Tibial nerve (tissue), 4 donors: ENCODE measurements around the gene NTNG1. TPM values are rescaled to one million over a fixed set of nuclear protein-coding genes. Genes with fewer than 3 reads are reported as not detected.

Experiments used
- DNase-seq, 2 donors: peaks; one replicate each; pipeline ENCODE4 v3.0.0-alpha.2; 2019; ENCODE audit warnings: low spot score in 2 of 2
- H3K27ac ChIP-seq, 4 donors: fragments of 200-600 bp; sonication (generic) in 3 of 4; one replicate each; pipeline ENCODE4 v1.5.1; 2017 to 2019; ENCODE audit warnings: mild to moderate bottlenecking in 1 of 4
- H3K27me3 ChIP-seq, 2 donors: fragments of 200-600 bp; sonication (generic) in 1 of 2; one replicate each; pipeline versions ENCODE4 v1.5.1 to v1.6.0; 2017 to 2019
- H3K36me3 ChIP-seq, 3 donors: fragments of 200-600 bp; sonication (generic); one replicate each; pipeline ENCODE4 v1.5.1; 2018 to 2019
- H3K4me1 ChIP-seq, 4 donors: fragments of 200-600 bp; sonication (generic) in 3 of 4; one replicate each; pipeline ENCODE4 v1.5.1; 2017 to 2019
- H3K4me3 ChIP-seq, 4 donors: fragments of 200-600 bp; sonication (generic) in 3 of 4; one replicate each; pipeline ENCODE4 v1.5.1; 2017 to 2019; ENCODE audit warnings: mild to moderate bottlenecking in 1 of 4, moderate library complexity in 1 of 4
- H3K9me3 ChIP-seq, 4 donors: fragments of 200-600 bp; sonication (generic) in 3 of 4; one replicate each; pipeline ENCODE4 v1.5.1; 2017 to 2019
- EP300 ChIP-seq, 2 donors: sonication (generic); formaldehyde crosslinking; IDR thresholded peaks; one replicate each; pipeline ENCODE4 v1.6.1; 2017; ENCODE audit warnings: antibody characterized with exemption in 2 of 2, mild to moderate bottlenecking in 1 of 2
- POLR2A ChIP-seq, 2 donors: fragments of 450-650 bp; IDR thresholded peaks; one replicate each; pipeline ENCODE4 v1.6.1; 2017; ENCODE audit warnings: antibody characterized with exemption in 2 of 2, mild to moderate bottlenecking in 2 of 2, moderate library complexity in 2 of 2
- WGBS, 2 donors: methylation state at CpG; one replicate each; pipeline ENCODE4 v1.1.5; 2018; 5-methylcytosine and 5-hydroxymethylcytosine counted together
- total RNA-seq, 4 donors: library from RNA; depleted of rRNA; stranded (reverse); fragments of >200 nt; gene quantifications; one replicate each; pipeline ENCODE4 v1.1.0, GENCODE V29; 2016
- TF ChIP-seq, protein P1 (sequence below), 5 experiments: fragments of 200-600 bp in 3 of 5; fragments of 450-650 bp in 2 of 5; sonication (generic) in 3 of 5; IDR thresholded peaks; one replicate each; pipeline ENCODE4 v1.5.1; 2016 to 2019; ENCODE audit warnings: antibody characterized with exemption in 5 of 5, mild to moderate bottlenecking in 3 of 5, moderate library complexity in 2 of 5

NTNG1 gene
- total RNA-seq, 4 donors from 2014 or later: 1.4 to 6.6 (median 3.9) TPM

DNA sequence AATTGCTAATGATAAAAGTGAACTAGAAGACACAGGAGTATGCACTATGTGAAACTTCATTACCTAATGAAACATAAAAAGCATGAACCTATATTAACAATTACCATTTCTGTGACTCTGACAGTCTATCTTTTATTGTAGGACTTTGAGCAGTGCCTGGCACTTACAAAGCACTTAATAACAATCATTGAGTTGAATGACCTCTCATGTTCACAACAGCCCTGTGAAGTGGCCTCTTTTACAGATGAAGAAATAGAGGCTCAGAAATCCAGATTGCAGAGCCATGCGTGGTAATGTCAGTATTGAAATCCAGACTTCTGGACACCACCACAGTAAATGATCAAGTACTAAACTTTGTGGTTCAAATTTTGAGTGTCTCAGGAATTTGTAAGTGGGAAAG lies 326.4 kb downstream of the NTNG1 start:
- no peak overlapping the region for H3K27ac ChIP-seq

DNA sequence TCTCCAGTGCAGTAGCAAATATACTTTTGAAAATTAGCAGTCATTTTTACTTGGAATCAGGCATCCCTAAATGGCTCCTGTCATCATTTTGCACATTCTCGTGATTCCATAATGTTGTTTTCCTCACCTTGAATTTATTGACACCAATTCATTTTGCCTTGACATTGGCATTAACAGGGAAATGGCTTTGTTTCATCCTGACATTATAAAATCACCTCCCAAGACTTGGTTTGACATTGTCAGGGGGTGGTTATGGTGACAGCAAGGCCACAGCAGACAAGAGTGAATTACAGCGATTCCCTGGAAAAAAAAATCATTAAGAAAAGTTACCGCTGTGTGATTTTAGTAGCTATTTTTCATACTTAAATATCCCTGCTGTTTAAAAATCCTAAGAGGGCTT lies 327.0 kb downstream of the NTNG1 start:
- WGBS, 2 donors: 79 to 84% methylated on average over 3 of the region's 3 CpGs
- DNase-seq: no peak
- TF ChIP-seq, protein P1, sequence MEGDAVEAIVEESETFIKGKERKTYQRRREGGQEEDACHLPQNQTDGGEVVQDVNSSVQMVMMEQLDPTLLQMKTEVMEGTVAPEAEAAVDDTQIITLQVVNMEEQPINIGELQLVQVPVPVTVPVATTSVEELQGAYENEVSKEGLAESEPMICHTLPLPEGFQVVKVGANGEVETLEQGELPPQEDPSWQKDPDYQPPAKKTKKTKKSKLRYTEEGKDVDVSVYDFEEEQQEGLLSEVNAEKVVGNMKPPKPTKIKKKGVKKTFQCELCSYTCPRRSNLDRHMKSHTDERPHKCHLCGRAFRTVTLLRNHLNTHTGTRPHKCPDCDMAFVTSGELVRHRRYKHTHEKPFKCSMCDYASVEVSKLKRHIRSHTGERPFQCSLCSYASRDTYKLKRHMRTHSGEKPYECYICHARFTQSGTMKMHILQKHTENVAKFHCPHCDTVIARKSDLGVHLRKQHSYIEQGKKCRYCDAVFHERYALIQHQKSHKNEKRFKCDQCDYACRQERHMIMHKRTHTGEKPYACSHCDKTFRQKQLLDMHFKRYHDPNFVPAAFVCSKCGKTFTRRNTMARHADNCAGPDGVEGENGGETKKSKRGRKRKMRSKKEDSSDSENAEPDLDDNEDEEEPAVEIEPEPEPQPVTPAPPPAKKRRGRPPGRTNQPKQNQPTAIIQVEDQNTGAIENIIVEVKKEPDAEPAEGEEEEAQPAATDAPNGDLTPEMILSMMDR (IDR thresholded peaks at IDR 0.05): no peak
- no peak for TF ChIP-seq POLR2A (IDR thresholded peaks at IDR 0.05)
- TF ChIP-seq EP300 (IDR thresholded peaks at IDR 0.05): no peak
- Histone ChIP-seq H3K4me1 (no peaks in the 10 kb centered on the region), H3K27me3 (no peaks in the 10 kb centered on the region), H3K4me3 (no peak overlapping the region), H3K36me3 (no peaks in the 10 kb centered on the region), H3K9me3 (no peaks in the 10 kb centered on the region), H3K27ac (no peak overlapping the region)

More for the DNA sequence above, 326.4 kb downstream of the NTNG1 start:
- no peak overlapping the region for H3K4me3 ChIP-seq
- TF ChIP-seq EP300 (IDR thresholded peaks at IDR 0.05): no peak
- TF ChIP-seq POLR2A (IDR thresholded peaks at IDR 0.05): no peak
- TF ChIP-seq, protein P1 (IDR thresholded peaks at IDR 0.05): no peak
- no peaks in the 10 kb centered on the region for H3K27me3 ChIP-seq
- H3K36me3 ChIP-seq: no peaks in the 10 kb centered on the region
- H3K9me3 ChIP-seq: no peaks in the 10 kb centered on the region
- no peaks in the 10 kb centered on the region for H3K4me1 ChIP-seq
- 85 to 88% methylated on average over 1 of the region's 1 CpG for WGBS, 2 donors
- DNase-seq: no peak

DNA sequence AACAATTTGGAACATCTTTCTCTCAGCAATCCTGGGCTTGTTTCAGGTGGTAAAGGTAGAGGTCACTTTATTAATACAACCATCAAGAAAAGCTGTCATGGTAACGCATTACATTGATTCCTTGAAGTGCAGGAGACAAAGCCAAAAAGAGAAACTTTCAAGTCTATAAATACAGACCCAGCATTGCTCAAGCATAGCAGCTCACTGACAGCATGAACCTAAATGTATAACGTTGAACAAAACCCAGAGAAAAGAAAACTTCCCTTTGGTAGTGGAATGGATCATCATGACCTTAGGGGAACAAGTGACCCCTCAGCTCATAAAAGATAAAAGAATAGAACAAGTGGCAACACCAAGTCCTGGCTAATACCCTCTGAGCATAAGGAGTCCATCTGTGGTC lies 332.2 kb downstream of the NTNG1 start:
- Histone ChIP-seq H3K36me3 (no peaks in the 10 kb centered on the region), H3K9me3 (no peaks in the 10 kb centered on the region), H3K4me1 (no peaks in the 10 kb centered on the region), H3K27ac (no peak overlapping the region), H3K4me3 (no peak overlapping the region), H3K27me3 (no peaks in the 10 kb centered on the region)
- no peak for DNase-seq
- WGBS, 2 donors: 61 to 69% methylated on average over 2 of the region's 2 CpGs
- TF ChIP-seq EP300 (IDR thresholded peaks at IDR 0.05) (no peak), POLR2A (IDR thresholded peaks at IDR 0.05) (no peak)
- TF ChIP-seq, protein P1 (IDR thresholded peaks at IDR 0.05): no peak

DNA sequence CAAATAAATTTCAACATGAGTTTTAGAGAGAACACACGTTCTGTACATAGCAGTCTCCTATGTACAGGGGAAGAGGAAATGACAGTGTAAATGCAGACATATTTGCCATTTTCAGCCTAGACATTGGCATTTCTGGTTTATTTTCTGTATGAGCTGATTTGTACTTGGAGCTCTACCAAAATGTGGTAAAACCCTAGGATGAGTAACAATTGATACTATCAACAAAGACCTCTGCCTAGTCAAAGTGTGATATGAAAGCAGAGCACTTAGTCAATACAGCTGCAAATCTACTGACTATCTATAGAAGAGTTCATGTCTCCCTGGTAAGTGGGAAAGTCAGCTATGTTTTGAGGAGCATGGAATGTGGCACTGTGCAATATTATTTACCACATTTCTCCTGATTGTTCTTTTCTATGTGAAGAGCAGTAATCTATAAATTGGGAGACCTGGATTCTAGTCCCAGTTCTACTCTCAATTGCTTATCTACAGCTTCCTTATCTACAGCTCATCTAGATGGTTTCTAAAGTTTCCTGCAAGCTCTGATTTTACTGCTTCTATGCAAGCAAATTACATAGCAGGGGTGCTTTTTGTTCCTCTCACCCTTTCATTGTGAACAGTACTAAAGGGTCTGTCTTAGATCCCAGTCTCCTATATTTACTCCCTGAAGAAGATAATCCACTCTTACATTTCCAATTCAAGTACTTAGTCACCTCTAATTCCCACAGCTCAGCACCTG lies 334.2 kb downstream of the NTNG1 start:
- Histone ChIP-seq H3K27me3 (peaks cover 0 to 8% of the 10 kb centered on the region in 2 donors), H3K36me3 (no peaks in the 10 kb centered on the region), H3K27ac (no peak overlapping the region), H3K4me1 (no peaks in the 10 kb centered on the region), H3K4me3 (no peak overlapping the region), H3K9me3 (no peaks in the 10 kb centered on the region)
- WGBS, 2 donors: 30 to 41% methylated on average over 1 of the region's 1 CpG
- TF ChIP-seq EP300 (IDR thresholded peaks at IDR 0.05) (no peak), POLR2A (IDR thresholded peaks at IDR 0.05) (no peak)
- TF ChIP-seq, protein P1 (IDR thresholded peaks at IDR 0.05): no peak
- DNase-seq: no peak

DNA sequence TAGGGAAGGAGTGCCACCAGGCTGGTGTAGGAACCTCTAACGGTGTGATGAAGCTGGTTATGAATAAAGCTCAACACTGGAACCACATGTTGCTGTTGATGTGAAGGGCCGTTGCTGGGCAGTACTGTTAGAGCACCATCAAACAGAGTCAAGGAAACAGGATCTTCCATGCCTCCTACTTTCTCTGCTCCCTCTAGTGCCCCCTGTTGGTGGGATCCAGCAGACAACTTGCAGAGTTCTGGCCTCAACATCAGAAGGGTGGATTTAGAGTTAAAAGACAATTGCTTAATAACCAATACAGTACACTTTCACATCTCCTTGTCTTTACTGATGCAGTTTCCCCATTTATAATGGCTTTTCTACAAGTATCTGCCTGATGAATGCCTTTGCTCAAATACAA lies 336.4 kb downstream of the NTNG1 start:
- TF ChIP-seq, protein P1 (IDR thresholded peaks at IDR 0.05): no peak
- TF ChIP-seq EP300 (IDR thresholded peaks at IDR 0.05): no peak
- no peak for TF ChIP-seq POLR2A (IDR thresholded peaks at IDR 0.05)
- 80 to 82% methylated on average over 2 of the region's 2 CpGs for WGBS, 2 donors
- H3K27ac ChIP-seq: no peak overlapping the region

More for the DNA sequence above, 336.4 kb downstream of the NTNG1 start:
- Histone ChIP-seq H3K9me3 (no peaks in the 10 kb centered on the region), H3K4me1 (peaks cover 0 to 7% (median 0%) of the 10 kb centered on the region in 4 donors), H3K4me3 (no peak overlapping the region), H3K36me3 (no peaks in the 10 kb centered on the region), H3K27me3 (peaks cover 0 to 8% of the 10 kb centered on the region in 2 donors)
- DNase-seq: no peak
